Skeletal muscle satellite cell (primary cell): ENCODE results near the gene STIM2.
"Not testable (repeated sequence)": the region's sequence is repeated elsewhere in the genome, so short reads cannot be mapped to it uniquely, and the experiment has no call there.

Experiments used
- H3K27me3 ChIP-seq: 2 replicates; pipeline ENCODE4 v1.7.0; 2013; ENCODE audit warnings: low read length; ENCODE audit not compliant: control insufficient read depth, insufficient read depth
- H3K36me3 ChIP-seq: 2 replicates; pipeline ENCODE4 v1.7.0; 2013; ENCODE audit warnings: mild to moderate bottlenecking, control low read depth, low read length; ENCODE audit not compliant: insufficient read depth
- H3K4me1 ChIP-seq: 2 replicates; pipeline ENCODE4 v1.7.0; 2013; ENCODE audit warnings: low read length; ENCODE audit not compliant: control insufficient read depth, insufficient read depth
- H3K4me2 ChIP-seq: 2 replicates; pipeline ENCODE4 v1.7.0; 2013; ENCODE audit warnings: mild to moderate bottlenecking, low read length
- H3K4me3 ChIP-seq: 2 replicates; pipeline ENCODE4 v1.7.0; 2013; ENCODE audit warnings: low read length
- H3K9ac ChIP-seq: 2 replicates; pipeline ENCODE4 v1.7.0; 2013; ENCODE audit warnings: mild to moderate bottlenecking, low read depth, low read length, moderate library complexity
- H3K9me3 ChIP-seq: replicated peaks from 2 replicates; pipeline ENCODE4 v1.7.0; 2013; ENCODE audit warnings: mild to moderate bottlenecking, control low read depth, low read length

Gene STIM2

DNA sequence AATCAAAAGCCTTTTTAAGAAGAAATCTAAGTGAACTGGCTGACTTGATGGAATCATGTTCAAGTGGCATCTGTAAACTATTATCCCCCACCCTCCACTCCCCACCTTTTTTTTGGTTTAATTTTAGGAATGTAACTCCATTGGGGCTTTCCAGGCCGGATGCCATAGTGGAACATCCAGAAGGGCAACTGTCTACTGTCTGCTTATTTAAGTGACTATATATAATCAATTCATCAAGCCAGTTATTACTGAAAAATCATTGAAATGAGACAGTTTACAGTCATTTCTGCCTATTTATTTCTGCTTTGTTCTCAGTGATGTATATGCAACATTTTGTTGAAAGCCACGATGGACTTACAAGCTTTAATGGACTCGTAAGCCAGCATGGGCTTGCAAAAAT is 162.3 kb downstream of the STIM2 start:
- Histone ChIP-seq H3K9ac (no peak overlapping the region), H3K4me3 (no peak overlapping the region), H3K9me3 (no peaks in the 10 kb centered on the region), H3K36me3 (peaks cover 28% of the 10 kb centered on the region), H3K4me2 (no peak overlapping the region), H3K4me1 (no peaks in the 10 kb centered on the region), H3K27me3 (no peaks in the 10 kb centered on the region)

DNA sequence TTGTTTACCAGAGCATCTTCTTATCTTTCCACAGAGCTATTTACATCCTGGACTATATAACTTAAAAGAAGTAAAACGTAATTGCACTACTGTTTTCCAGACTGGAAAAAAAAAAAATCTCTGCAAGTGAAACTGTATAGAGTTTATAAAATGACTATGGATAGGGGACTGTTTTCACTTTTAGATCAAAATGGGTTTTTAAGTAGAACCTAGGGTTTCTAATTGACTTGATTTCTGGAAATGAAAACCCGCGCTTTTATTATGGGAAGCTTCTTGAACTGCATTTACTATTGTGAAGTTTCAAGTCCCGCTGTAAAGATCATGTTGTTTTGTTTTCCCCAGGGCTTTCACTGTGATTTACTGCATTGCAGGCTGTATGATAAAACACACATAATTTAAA is 162.7 kb downstream of the STIM2 start:
- Histone ChIP-seq H3K27me3 (no peaks in the 10 kb centered on the region), H3K9me3 (no peaks in the 10 kb centered on the region), H3K4me3 (no peak overlapping the region), H3K9ac (no peak overlapping the region), H3K4me1 (no peaks in the 10 kb centered on the region), H3K4me2 (no peak overlapping the region), H3K36me3 (peaks cover 24% of the 10 kb centered on the region)

DNA sequence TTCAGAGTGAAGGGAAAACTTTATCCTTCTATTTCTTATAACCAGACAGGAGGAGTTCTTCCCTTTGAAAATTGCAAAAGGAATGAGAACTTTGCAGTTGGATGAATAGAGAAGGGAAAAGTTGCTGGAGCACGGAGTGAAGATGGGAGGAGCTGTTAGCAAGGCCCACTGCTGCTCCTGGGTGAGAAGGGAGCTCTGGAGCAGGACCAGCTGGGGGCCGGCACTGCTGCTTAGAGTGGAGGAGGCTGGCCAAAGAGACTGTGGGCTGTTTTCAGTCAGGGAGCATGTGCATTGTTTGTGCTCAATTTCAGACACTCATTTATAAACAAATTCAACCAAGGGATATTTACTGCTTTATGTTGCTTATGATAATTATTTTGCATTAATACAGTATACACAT is 164.2 kb downstream of the STIM2 start:
- H3K27me3 ChIP-seq: no peaks in the 10 kb centered on the region
- H3K36me3 ChIP-seq: peaks cover 22% of the 10 kb centered on the region
- H3K9ac ChIP-seq: no peak overlapping the region
- no peak overlapping the region for H3K4me2 ChIP-seq
- no peak overlapping the region for H3K4me3 ChIP-seq
- H3K9me3 ChIP-seq: no peaks in the 10 kb centered on the region
- no peaks in the 10 kb centered on the region for H3K4me1 ChIP-seq

DNA sequence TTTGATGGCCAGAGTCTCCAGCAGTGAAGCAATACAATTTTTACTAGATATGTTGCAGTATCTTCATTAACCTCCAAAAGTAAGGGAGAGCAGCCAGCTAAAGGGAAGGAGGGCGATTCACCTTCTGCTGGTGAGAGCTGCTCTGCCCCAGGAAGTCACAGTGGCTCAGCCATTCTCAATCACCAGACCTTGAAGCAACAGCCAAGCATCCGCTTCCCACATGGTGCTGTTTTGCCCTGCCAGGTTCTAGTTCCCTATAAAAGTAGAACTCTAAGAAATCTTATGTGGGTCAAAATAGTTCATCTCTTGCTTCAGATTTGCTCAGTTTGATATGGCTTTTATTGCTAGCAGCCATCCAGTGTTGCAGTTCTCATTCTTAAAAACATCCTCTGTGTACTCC is 166.8 kb downstream of the STIM2 start:
- H3K27me3 ChIP-seq: no peaks in the 10 kb centered on the region
- peaks cover 6% of the 10 kb centered on the region for H3K36me3 ChIP-seq
- H3K9me3 ChIP-seq: no peaks in the 10 kb centered on the region
- no peak overlapping the region for H3K9ac ChIP-seq
- no peaks in the 10 kb centered on the region for H3K4me1 ChIP-seq
- H3K4me3 ChIP-seq: no peak overlapping the region
- H3K4me2 ChIP-seq: no peak overlapping the region

DNA sequence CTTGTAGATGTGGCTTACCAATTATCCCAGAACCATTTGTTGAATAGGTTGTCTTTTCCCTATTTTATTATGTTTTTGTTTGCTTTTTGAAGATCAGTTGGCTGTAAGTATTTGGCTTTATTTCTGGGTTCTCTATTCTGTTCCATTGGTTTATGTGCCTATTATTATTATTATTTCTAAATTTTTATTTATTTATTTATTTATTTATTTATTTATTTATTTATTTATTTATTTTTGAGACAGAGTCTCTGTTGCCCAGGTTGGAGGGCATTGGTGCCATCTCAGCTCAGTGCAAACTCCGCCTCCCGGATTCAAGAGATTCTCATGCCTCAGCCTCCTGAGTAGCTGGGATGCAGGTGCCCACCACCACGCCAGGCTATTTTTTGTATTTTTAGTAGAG is 174.5 kb downstream of the STIM2 start:
- not testable (repeated sequence) for H3K9ac ChIP-seq, H3K4me2 ChIP-seq, H3K4me3 ChIP-seq, H3K4me1 ChIP-seq, H3K36me3 ChIP-seq, H3K9me3 ChIP-seq
- H3K27me3 ChIP-seq: peaks cover 12% of the 10 kb centered on the region

DNA sequence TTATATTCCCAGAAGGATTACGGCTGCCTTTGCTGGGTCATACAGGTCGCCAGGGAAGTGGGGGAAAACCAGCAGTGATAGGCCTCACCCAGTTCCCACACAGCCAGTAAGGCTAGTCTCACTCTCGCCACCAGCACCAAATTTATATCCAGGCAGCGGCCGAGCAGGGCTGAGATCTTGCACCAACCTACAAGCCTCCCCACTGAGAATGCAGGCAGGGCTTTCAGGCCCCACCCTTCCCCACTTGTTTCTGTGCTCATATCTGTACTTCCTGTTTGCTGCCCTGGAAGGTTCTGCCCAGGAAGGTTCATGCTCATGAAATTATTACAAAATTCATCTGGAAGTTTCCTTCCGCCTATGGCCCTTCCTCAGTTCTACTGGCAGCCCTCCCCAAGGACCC is 179.7 kb downstream of the STIM2 start:
- H3K9me3 ChIP-seq: no peaks in the 10 kb centered on the region
- no peak overlapping the region for H3K4me2 ChIP-seq
- H3K36me3 ChIP-seq: no peaks in the 10 kb centered on the region
- no peak overlapping the region for H3K4me3 ChIP-seq
- peaks cover 43% of the 10 kb centered on the region for H3K27me3 ChIP-seq
- no peak overlapping the region for H3K9ac ChIP-seq
- no peaks in the 10 kb centered on the region for H3K4me1 ChIP-seq

DNA sequence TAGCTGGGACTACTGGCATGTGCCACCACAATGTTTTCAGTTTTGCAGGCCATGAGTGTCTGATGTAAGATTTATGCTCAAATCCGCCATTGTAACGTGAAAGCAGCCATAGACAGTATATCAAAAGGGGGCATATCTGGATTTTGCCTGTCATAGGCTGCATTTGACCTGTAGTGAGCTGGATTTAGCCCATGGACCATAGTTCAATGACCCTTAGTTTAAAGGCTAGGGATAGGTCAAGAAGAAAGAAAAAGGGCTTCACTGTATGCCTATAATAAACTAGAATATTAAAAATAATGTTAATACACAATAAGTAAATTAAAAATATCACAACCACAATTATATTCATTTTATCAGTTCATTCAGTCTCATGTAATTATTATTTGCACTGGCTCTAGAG is 181.8 kb downstream of the STIM2 start:
- H3K36me3 ChIP-seq: no peaks in the 10 kb centered on the region
- peaks cover 62% of the 10 kb centered on the region for H3K27me3 ChIP-seq
- no peak overlapping the region for H3K4me3 ChIP-seq
- H3K4me2 ChIP-seq: no peak overlapping the region
- H3K9ac ChIP-seq: no peak overlapping the region
- H3K4me1 ChIP-seq: no peaks in the 10 kb centered on the region
- H3K9me3 ChIP-seq: no peaks in the 10 kb centered on the region

DNA sequence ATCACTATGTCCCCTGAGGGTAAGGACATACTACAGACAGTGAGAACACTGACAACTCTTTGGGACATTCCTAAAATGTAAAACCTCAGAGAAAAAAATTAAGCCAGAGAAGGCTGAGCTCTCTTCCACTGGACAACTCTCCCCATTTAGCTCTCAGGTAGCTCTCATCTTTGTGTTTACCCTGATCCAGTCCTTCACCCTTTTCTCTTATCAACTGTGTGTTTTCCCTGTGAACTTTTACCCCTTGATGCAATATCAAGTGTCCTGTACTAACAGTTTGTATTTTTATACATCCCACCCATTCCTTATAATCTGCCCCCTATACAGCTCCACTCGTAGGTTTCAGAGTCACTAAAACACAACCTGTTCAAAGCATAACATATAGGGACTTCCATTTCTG is 182.6 kb downstream of the STIM2 start:
- no peak overlapping the region for H3K9ac ChIP-seq
- H3K4me2 ChIP-seq: no peak overlapping the region
- H3K36me3 ChIP-seq: no peaks in the 10 kb centered on the region
- H3K27me3 ChIP-seq: peaks cover 58% of the 10 kb centered on the region
- no peaks in the 10 kb centered on the region for H3K4me1 ChIP-seq
- H3K9me3 ChIP-seq: no peaks in the 10 kb centered on the region
- no peak overlapping the region for H3K4me3 ChIP-seq

DNA sequence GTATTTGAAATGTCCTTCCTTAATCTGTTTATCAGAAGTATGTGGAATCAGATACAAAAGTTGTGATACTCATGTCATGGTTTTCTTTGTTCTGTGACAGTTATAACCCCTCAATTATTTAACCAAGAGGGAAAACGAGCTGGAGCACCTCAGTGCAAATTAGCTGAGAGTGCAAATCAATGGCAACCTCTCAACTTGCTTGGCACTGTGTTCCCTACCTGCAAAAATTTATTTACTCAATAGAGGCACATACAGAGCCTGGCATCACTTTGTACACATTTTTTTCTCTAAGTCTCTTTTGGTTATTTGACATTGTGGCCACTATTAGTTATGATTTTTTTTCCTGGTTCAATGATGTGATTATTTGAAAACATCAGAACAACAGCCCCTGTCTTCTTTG is 186.2 kb downstream of the STIM2 start:
- H3K4me3 ChIP-seq: no peak overlapping the region
- peaks cover 4% of the 10 kb centered on the region for H3K4me1 ChIP-seq
- H3K36me3 ChIP-seq: no peaks in the 10 kb centered on the region
- peaks cover 64% of the 10 kb centered on the region for H3K27me3 ChIP-seq
- H3K9me3 ChIP-seq: no peaks in the 10 kb centered on the region
- H3K9ac ChIP-seq: no peak overlapping the region
- H3K4me2 ChIP-seq: no peak overlapping the region

DNA sequence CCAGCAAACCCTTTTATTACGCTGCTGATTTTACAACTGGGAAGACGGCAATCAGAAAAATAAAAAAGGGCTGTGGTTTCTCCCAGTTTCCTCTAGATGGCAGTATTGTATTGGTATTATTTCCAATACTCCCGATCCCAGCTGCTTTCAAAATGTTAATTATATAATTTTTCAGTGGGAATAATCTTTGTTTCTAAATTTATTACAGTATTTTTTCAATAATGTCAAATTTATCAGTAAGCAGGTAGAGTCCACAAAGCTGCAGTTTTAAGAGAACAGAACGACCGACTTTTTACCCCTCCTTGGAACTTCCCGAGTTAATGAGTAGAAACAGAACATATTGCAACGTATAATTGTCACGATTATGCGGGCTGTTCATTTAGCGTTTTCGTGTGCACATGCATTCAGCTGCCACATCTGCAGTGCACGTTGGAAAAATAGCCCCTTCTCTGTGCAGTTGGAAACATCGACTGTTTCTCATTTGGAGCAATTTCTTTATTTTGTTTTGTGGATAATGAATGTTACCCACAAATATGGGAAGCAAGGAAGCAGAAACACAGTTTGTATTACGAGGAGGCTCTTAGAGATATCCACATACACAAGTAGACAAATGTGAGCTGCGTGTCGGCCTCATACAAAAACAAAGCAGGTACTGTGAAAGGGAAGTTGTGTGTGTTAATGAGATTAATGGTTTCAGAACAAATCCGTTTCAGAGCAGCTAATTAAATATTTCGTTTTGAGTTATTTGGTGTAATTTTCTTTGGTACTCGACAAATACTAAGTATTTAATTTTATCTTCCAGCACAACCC is 188.0 kb downstream of the STIM2 start:
- Histone ChIP-seq H3K4me1 (peaks cover 4% of the 10 kb centered on the region), H3K36me3 (no peaks in the 10 kb centered on the region), H3K4me3 (peak overlapping the region; percentile 56), H3K9ac (no peak overlapping the region), H3K27me3 (peaks cover 69% of the 10 kb centered on the region), H3K9me3 (no peaks in the 10 kb centered on the region), H3K4me2 (peak overlapping the region; percentile 82)

DNA sequence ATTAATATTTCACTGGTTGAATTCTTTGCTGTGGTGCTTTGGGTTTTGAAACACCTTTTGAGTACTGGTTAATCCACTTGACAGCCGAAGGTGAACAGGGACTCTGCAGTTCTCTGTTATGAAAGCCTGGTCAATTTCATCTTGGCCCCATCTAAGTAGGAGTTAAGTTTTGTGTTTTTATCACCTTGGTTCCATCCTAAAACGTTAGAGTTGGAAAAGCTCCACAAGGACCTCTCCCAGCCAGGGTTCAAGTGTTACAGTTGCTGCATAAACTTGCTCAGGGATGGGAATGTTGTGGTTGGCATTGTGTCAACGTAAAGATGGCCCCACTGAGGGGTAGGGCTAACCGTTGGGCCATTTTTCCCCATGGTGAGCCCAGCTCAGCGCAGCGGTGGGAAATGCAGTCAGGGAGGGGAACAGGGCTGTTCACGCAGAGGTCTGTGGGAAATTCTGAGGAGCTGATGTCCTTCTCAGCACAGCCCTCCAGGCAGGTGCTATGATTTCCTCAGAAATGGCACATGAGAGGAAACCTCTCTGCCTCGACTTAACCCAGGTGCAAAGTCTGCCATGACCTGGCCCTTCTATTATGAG is 188.7 kb downstream of the STIM2 start:
- Histone ChIP-seq H3K4me2 (no peak overlapping the region), H3K4me3 (no peak overlapping the region), H3K4me1 (peaks cover 4% of the 10 kb centered on the region), H3K9me3 (no peaks in the 10 kb centered on the region), H3K27me3 (peaks cover 70% of the 10 kb centered on the region), H3K36me3 (no peaks in the 10 kb centered on the region), H3K9ac (no peak overlapping the region)

DNA sequence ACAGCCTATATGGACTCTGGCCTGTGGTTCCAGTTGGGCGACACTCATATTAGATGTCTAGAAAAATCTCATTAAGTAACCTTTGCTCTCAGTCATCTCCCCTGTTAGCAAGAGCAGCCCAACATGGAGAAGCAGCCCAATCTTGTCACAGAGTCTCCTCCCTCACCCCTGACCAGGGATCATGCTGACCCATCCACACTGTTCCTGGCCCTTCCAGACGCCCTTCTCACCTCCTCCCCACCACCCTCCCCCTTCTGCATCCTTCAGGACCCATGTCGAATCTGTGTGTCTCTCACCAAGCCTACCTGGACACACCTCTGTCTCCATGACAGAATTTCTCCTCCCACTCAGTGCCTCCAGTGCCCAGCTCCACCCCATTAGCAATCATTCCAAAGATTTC is 190.1 kb downstream of the STIM2 start:
- Histone ChIP-seq H3K4me3 (no peak overlapping the region), H3K36me3 (no peaks in the 10 kb centered on the region), H3K9ac (no peak overlapping the region), H3K4me1 (peaks cover 4% of the 10 kb centered on the region), H3K4me2 (no peak overlapping the region), H3K9me3 (no peaks in the 10 kb centered on the region), H3K27me3 (peaks cover 69% of the 10 kb centered on the region)
